Measurements from ENCODE around the gene ZBTB20.

- TF ChIP-seq, protein P1, sequence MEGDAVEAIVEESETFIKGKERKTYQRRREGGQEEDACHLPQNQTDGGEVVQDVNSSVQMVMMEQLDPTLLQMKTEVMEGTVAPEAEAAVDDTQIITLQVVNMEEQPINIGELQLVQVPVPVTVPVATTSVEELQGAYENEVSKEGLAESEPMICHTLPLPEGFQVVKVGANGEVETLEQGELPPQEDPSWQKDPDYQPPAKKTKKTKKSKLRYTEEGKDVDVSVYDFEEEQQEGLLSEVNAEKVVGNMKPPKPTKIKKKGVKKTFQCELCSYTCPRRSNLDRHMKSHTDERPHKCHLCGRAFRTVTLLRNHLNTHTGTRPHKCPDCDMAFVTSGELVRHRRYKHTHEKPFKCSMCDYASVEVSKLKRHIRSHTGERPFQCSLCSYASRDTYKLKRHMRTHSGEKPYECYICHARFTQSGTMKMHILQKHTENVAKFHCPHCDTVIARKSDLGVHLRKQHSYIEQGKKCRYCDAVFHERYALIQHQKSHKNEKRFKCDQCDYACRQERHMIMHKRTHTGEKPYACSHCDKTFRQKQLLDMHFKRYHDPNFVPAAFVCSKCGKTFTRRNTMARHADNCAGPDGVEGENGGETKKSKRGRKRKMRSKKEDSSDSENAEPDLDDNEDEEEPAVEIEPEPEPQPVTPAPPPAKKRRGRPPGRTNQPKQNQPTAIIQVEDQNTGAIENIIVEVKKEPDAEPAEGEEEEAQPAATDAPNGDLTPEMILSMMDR (IDR thresholded peaks at IDR 0.05 in 8 of 11, conservative IDR thresholded peaks at IDR 0.05 in 3 of 11): no peak
- TF ChIP-seq POLR2A (IDR thresholded peaks at IDR 0.05): no peak
- TF ChIP-seq POLR2AphosphoS5 (IDR thresholded peaks at IDR 0.05): no peak
Measured at GRCh38 chr3:114466816-114467215, 680.3 kb downstream of the ZBTB20 start.

Data from spleen (tissue), 7 donors.